ENCODE data around the gene HPRT1. TPM values are rescaled to one million over a fixed set of nuclear protein-coding genes. Genes with fewer than 3 reads are reported as not detected.
"Not testable (repeated sequence)": the region's sequence is repeated elsewhere in the genome, so short reads cannot be mapped to it uniquely, and the experiment has no call there.

The HPRT1 gene
- total RNA-seq, 8 experiments from 2014 or later = 4.1 to 24.0 (median 10.7) TPM

GRCh38 chrX:134454506-134454905, 5.5 kb upstream of the HPRT1 start:
- no peak overlapping the region for H3K4me3 ChIP-seq
- H3K27ac ChIP-seq = no peak overlapping the region
- ATAC-seq (replicated peaks in 6 of 8) = no peak
- H3K4me1 ChIP-seq (replicated peaks in 1 of 2) = no peaks in the 10 kb centered on the region
- 47 to 100% (median 95%) methylated on average over 1 to 7 of the region's 7 CpGs; no CpG with 5 or more reads in 4 of the 10 experiments for WGBS, 10 experiments
- in situ Hi-C loops (cut with MboI; ENCODE audit: low pct_unique_long_range_greater_than_20kb in 2 of 9, low sequenced_read_pairs in 9 of 9, unreplicated experiment in 9 of 9) = no loop called here

GRCh38 chrX:134457708-134458107, 2.3 kb upstream of the HPRT1 start:
- Histone ChIP-seq H3K4me3 (no peak overlapping the region), H3K27ac (no peak overlapping the region), H3K4me1 (replicated peaks in 1 of 2) (no peaks in the 10 kb centered on the region)
- ATAC-seq (replicated peaks in 6 of 8) = no peak
- WGBS, 10 experiments = 20 to 80% (median 49%) methylated on average over 1 to 2 of the region's 5 CpGs; no CpG with 5 or more reads in 7 of the 10 experiments
- in situ Hi-C loops (cut with MboI; ENCODE audit: low pct_unique_long_range_greater_than_20kb in 2 of 9, low sequenced_read_pairs in 9 of 9, unreplicated experiment in 9 of 9) = no loop called here

GRCh38 chrX:134459683-134460004, 321 bp upstream of the HPRT1 start:
- peak overlapping the region; percentile 60 to 86 for H3K27ac ChIP-seq
- H3K4me1 ChIP-seq (replicated peaks in 1 of 2) = no peaks in the 10 kb centered on the region
- ATAC-seq (replicated peaks in 6 of 8) = peak in 4 of 8 experiments; percentile 7 to 42 (median 22)
- in situ Hi-C loops (cut with MboI; ENCODE audit: low pct_unique_long_range_greater_than_20kb in 2 of 9, low sequenced_read_pairs in 9 of 9, unreplicated experiment in 9 of 9) = no loop called here
- 15% methylated on average over 4 of the region's 12 CpGs; no CpG with 5 or more reads in 9 of the 10 experiments for WGBS, 10 experiments
- H3K4me3 ChIP-seq = peak overlapping the region; percentile 45 to 82 (median 80)

GRCh38 chrX:134460862-134461220, 876 bp downstream of the HPRT1 start:
- in situ Hi-C loops (cut with MboI; ENCODE audit: low pct_unique_long_range_greater_than_20kb in 2 of 9, low sequenced_read_pairs in 9 of 9, unreplicated experiment in 9 of 9) = no loop called here
- no peaks in the 10 kb centered on the region for H3K4me1 ChIP-seq (replicated peaks in 1 of 2)
- H3K4me3 ChIP-seq = peak overlapping the region; percentile 45 to 82 (median 80)
- H3K27ac ChIP-seq = peak overlapping the region in 1 of 2 donors; percentile 86
- ATAC-seq (replicated peaks in 6 of 8) = peak in 3 of 8 experiments; percentile 3 to 13 (median 13)
- 4 to 40% (median 24%) methylated on average over 1 to 8 of the region's 9 CpGs; no CpG with 5 or more reads in 6 of the 10 experiments for WGBS, 10 experiments

GRCh38 chrX:134461437-134461836, 1.5 kb downstream of the HPRT1 start:
- Histone ChIP-seq H3K27ac (no peak overlapping the region), H3K4me3 (peak overlapping the region; percentile 45 to 82 (median 80)), H3K4me1 (replicated peaks in 1 of 2) (no peaks in the 10 kb centered on the region)
- 28 to 67% (median 46%) methylated on average over 1 to 2 of the region's 3 CpGs; no CpG with 5 or more reads in 6 of the 10 experiments for WGBS, 10 experiments
- in situ Hi-C loops (cut with MboI; ENCODE audit: low pct_unique_long_range_greater_than_20kb in 2 of 9, low sequenced_read_pairs in 9 of 9, unreplicated experiment in 9 of 9) = no loop called here
- peak in 1 of 8 experiments; percentile 23 for ATAC-seq (replicated peaks in 6 of 8)

- no peaks in the 10 kb centered on the region for H3K4me1 ChIP-seq (replicated peaks in 1 of 2)
- no peak for ATAC-seq (replicated peaks in 6 of 8)
- 0 to 100% (median 100%) methylated on average over 1 to 2 of the region's 2 CpGs; no CpG with 5 or more reads in 3 of the 10 experiments for WGBS, 10 experiments
- H3K4me3 ChIP-seq = no peak overlapping the region
- in situ Hi-C loops (cut with MboI; ENCODE audit: low pct_unique_long_range_greater_than_20kb in 2 of 9, low sequenced_read_pairs in 9 of 9, unreplicated experiment in 9 of 9) = no loop called here
- H3K27ac ChIP-seq = no peak overlapping the region
Observed at GRCh38 chrX:134462927-134463326, 3.0 kb downstream of the HPRT1 start.

- in situ Hi-C loops (cut with MboI; ENCODE audit: low pct_unique_long_range_greater_than_20kb in 2 of 9, low sequenced_read_pairs in 9 of 9, unreplicated experiment in 9 of 9); H3K27ac ChIP-seq; H3K4me1 ChIP-seq (replicated peaks in 1 of 2); ATAC-seq (replicated peaks in 6 of 8); H3K4me3 ChIP-seq: not testable (repeated sequence)
- WGBS, 10 experiments = 40 to 100% methylated on average over 1 to 2 of the region's 6 CpGs; no CpG with 5 or more reads in 8 of the 10 experiments
Observed at GRCh38 chrX:134464453-134464852, 4.5 kb downstream of the HPRT1 start.

GRCh38 chrX:134469486-134469885, 9.5 kb downstream of the HPRT1 start:
- WGBS, 10 experiments = 0 to 94% (median 40%) methylated on average over 1 to 2 of the region's 2 CpGs; no CpG with 5 or more reads in 5 of the 10 experiments
- ATAC-seq (replicated peaks in 6 of 8) = no peak
- in situ Hi-C loops (cut with MboI; ENCODE audit: low pct_unique_long_range_greater_than_20kb in 2 of 9, low sequenced_read_pairs in 9 of 9, unreplicated experiment in 9 of 9) = no loop called here
- H3K4me1 ChIP-seq (replicated peaks in 1 of 2) = no peaks in the 10 kb centered on the region
- no peak overlapping the region for H3K4me3 ChIP-seq
- no peak overlapping the region for H3K27ac ChIP-seq

GRCh38 chrX:134470013-134470412, 10.0 kb downstream of the HPRT1 start:
- Histone ChIP-seq H3K4me1 (replicated peaks in 1 of 2) (no peaks in the 10 kb centered on the region), H3K4me3 (no peak overlapping the region), H3K27ac (no peak overlapping the region)
- in situ Hi-C loops (cut with MboI; ENCODE audit: low pct_unique_long_range_greater_than_20kb in 2 of 9, low sequenced_read_pairs in 9 of 9, unreplicated experiment in 9 of 9) = no loop called here
- ATAC-seq (replicated peaks in 6 of 8) = no peak
- WGBS, 10 experiments = 29 to 100% (median 67%) methylated on average over 1 of the region's 1 CpG; no CpG with 5 or more reads in 6 of the 10 experiments

GRCh38 chrX:134472041-134472440, 12.1 kb downstream of the HPRT1 start:
- 57 to 100% (median 84%) methylated on average over 1 to 4 of the region's 6 CpGs; no CpG with 5 or more reads in 3 of the 10 experiments for WGBS, 10 experiments
- in situ Hi-C loops (cut with MboI; ENCODE audit: low pct_unique_long_range_greater_than_20kb in 2 of 9, low sequenced_read_pairs in 9 of 9, unreplicated experiment in 9 of 9) = no loop called here
- H3K4me1 ChIP-seq (replicated peaks in 1 of 2) = no peaks in the 10 kb centered on the region
- H3K4me3 ChIP-seq = no peak overlapping the region
- no peak overlapping the region for H3K27ac ChIP-seq
- no peak for ATAC-seq (replicated peaks in 6 of 8)

GRCh38 chrX:134476284-134476683, 16.3 kb downstream of the HPRT1 start:
- H3K4me3 ChIP-seq = no peak overlapping the region
- 50 to 100% (median 75%) methylated on average over 1 of the region's 1 CpG; no CpG with 5 or more reads in 6 of the 10 experiments for WGBS, 10 experiments
- ATAC-seq (replicated peaks in 6 of 8) = no peak
- in situ Hi-C loops (cut with MboI; ENCODE audit: low pct_unique_long_range_greater_than_20kb in 2 of 9, low sequenced_read_pairs in 9 of 9, unreplicated experiment in 9 of 9) = no loop called here
- H3K27ac ChIP-seq = no peak overlapping the region
- H3K4me1 ChIP-seq (replicated peaks in 1 of 2) = no peaks in the 10 kb centered on the region

GRCh38 chrX:134478374-134478773, 18.4 kb downstream of the HPRT1 start:
- ATAC-seq (replicated peaks in 6 of 8) = no peak
- Histone ChIP-seq H3K4me3 (no peak overlapping the region), H3K4me1 (replicated peaks in 1 of 2) (no peaks in the 10 kb centered on the region), H3K27ac (no peak overlapping the region)
- in situ Hi-C loops (cut with MboI; ENCODE audit: low pct_unique_long_range_greater_than_20kb in 2 of 9, low sequenced_read_pairs in 9 of 9, unreplicated experiment in 9 of 9) = no loop called here
- WGBS, 10 experiments = 53 to 100% (median 100%) methylated on average over 1 to 4 of the region's 4 CpGs; no CpG with 5 or more reads in 6 of the 10 experiments

- Histone ChIP-seq H3K27ac (no peak overlapping the region), H3K4me1 (replicated peaks in 1 of 2) (no peaks in the 10 kb centered on the region), H3K4me3 (no peak overlapping the region)
- in situ Hi-C loops (cut with MboI; ENCODE audit: low pct_unique_long_range_greater_than_20kb in 2 of 9, low sequenced_read_pairs in 9 of 9, unreplicated experiment in 9 of 9) = no loop called here
- 69 to 100% (median 100%) methylated on average over 1 of the region's 1 CpG; no CpG with 5 or more reads in 4 of the 10 experiments for WGBS, 10 experiments
- no peak for ATAC-seq (replicated peaks in 6 of 8)
Observed at GRCh38 chrX:134480061-134480460, 20.1 kb downstream of the HPRT1 start.

GRCh38 chrX:134481339-134481738, 21.4 kb downstream of the HPRT1 start:
- ATAC-seq (replicated peaks in 6 of 8) = no peak
- WGBS, 10 experiments = 46 to 100% (median 60%) methylated on average over 1 to 2 of the region's 2 CpGs; no CpG with 5 or more reads in 3 of the 10 experiments
- in situ Hi-C loops (cut with MboI; ENCODE audit: low pct_unique_long_range_greater_than_20kb in 2 of 9, low sequenced_read_pairs in 9 of 9, unreplicated experiment in 9 of 9) = no loop called here
- Histone ChIP-seq H3K4me3 (no peak overlapping the region), H3K4me1 (replicated peaks in 1 of 2) (no peaks in the 10 kb centered on the region), H3K27ac (no peak overlapping the region)

Data from motor neuron (in vitro differentiated cells).